ENCODE measurements around the gene POLR3E.

- TF ChIP-seq, protein P1, sequence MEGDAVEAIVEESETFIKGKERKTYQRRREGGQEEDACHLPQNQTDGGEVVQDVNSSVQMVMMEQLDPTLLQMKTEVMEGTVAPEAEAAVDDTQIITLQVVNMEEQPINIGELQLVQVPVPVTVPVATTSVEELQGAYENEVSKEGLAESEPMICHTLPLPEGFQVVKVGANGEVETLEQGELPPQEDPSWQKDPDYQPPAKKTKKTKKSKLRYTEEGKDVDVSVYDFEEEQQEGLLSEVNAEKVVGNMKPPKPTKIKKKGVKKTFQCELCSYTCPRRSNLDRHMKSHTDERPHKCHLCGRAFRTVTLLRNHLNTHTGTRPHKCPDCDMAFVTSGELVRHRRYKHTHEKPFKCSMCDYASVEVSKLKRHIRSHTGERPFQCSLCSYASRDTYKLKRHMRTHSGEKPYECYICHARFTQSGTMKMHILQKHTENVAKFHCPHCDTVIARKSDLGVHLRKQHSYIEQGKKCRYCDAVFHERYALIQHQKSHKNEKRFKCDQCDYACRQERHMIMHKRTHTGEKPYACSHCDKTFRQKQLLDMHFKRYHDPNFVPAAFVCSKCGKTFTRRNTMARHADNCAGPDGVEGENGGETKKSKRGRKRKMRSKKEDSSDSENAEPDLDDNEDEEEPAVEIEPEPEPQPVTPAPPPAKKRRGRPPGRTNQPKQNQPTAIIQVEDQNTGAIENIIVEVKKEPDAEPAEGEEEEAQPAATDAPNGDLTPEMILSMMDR (optimal IDR thresholded peaks at IDR 0.05 in 1 of 3, IDR thresholded peaks at IDR 0.05 in 1 of 3, conservative IDR thresholded peaks at IDR 0.05 in 1 of 3; ENCODE audit: extremely low read depth in 1 of 3, insufficient read depth in 2 of 3, low read length in 3 of 3) = no peak
- no peak for TF ChIP-seq EZH2 (IDR thresholded peaks at IDR 0.05; ENCODE audit: low read length)
Observed at GRCh38 chr16:22302776-22303363, 5.7 kb downstream of the POLR3E start.
